Stimulated activated CD8-positive, alpha-beta memory T cell treated with anti-CD3 and anti-CD28 coated beads, Interleukin-12 subunit alpha, Interleukin-12 subunit beta, amount 100 ng/mL, for 4 hours (primary cell): ENCODE results near the gene DHX40.
"Not testable (repeated sequence)": the region's sequence is repeated elsewhere in the genome, so short reads cannot be mapped to it uniquely, and the experiment has no call there.

Experiments used
- DNase-seq: peaks from one replicate; pipeline ENCODE4 v3.0.0-alpha.2; 2020; ENCODE audit warnings: low read depth

The DHX40 gene

DNA sequence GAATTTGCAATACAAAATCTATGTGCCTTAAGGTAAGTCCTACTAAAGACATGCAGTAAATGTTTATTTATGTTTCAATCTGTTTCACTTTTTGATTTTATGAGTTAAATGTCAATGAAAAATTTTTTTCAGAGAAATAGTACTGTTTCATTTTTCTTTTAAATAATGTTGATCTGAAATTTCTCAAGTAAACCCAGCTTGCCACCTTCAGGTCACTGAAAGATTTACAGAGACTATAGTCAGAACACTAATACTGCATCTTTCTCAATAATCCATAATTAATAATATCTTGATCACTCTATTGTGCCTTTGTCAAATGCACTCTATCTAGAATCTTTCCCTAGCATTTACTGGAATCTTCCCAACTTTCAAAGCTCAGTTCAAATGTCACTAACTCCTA is 6.5 kb upstream of the DHX40 start:
- DNase-seq, result no peak

DNA sequence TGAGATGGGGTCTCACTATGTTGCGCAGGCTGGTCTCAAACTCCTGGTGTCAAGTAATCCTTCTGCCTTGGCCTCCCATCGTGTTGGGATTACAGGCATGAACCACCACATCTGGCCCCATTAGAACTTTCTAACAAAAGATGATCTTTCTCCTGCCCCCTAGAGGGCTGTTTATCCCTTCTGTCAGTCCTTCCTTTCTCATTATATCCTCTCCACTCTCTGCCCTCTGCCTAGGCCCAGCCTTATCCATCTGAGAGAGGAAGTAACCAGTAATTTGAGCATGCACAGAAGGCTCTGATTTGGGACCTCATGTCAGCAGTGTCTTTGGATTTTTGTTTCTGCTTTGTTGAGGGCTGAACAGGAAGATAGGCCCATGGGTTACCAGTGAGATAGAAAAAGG is 4.4 kb upstream of the DHX40 start:
- DNase-seq, result no peak

DNA sequence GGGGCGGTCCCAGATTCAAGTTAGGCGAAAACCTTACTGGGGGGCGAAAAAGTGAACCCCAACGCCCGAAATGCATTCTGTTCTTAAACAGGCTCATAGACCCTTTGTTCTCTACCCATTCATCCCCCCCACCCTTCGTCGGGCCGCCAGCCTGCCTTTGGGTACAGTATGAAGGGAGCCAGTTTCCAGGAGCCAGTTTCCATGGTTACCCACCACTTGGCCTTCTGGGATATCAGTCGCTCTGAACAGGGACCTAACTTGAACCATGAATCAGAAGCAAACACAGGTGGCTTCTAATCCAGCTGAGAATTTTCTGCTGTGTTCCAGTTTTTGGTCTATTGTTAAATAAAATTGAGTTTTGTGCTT is 532 bp downstream of the DHX40 start:
- peak; percentile 6 for DNase-seq

DNA sequence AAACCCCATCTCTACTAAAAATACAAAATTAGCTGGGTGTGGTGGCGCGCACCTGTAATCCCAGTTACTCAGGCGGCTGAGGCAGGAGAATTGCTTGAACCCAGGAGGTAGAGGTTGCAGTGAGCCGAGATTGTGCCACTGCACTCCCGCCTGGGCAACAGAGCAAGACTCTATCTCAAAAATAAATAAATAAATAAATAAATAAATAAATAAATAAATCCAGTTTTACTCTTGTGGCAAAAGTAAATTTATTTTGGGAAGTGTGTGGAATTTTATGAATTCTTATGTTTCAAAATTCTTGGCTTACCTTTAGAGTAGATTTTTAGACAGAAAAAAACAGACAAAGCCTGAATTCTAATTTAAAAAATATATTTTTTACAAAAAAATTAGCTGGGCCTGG is 3.7 kb downstream of the DHX40 start:
- DNase-seq, result not testable (repeated sequence)

DNA sequence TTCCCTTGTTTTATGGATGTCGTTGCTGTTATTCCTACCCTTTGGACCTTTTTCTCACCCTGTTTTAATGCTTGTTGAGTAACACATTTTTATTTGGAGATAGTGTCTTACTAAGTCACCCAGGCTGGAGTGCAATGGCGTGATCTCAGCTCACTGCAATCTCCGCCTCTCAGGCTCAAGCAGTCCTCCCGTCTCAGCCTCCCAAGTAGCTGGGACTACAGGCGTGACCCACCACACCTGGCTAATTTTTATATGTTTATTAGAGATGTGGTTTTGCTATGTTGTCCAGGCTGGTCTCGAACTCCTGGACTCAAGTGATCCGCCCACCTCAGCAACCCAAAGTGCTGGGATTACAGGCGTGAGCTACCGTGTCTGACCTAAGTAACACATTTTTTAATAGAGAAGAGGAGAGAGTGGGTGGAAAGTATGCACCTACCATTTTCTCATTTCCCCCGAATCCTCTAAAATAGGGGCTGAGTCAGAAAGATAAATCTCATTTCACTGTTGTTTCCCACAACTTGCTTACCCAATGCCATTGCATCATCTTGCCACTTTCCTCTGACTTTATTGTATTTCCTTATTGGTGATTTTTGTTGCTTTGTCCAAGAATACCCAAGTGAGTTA is 7.0 kb downstream of the DHX40 start:
- no peak for DNase-seq

DNA sequence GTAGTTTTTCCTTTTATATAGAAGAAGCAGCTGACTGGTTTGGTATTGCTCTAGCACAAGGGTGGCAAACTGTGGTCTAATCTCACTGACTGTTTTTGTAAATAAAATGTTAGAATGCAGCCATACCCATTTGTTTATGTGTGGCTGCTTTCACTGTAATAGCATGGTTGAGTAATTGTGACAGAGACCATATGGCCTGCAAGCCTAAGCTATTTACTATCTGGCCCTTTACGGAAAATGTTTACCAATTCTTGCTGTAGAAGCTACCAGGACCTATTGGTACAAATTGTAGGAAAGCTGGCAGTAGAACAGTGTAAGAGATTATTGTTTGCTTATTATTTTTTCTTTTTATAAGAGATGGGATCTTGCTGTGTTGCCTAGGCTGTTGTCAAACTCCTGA is 18.8 kb downstream of the DHX40 start:
- not testable (repeated sequence) for DNase-seq

DNA sequence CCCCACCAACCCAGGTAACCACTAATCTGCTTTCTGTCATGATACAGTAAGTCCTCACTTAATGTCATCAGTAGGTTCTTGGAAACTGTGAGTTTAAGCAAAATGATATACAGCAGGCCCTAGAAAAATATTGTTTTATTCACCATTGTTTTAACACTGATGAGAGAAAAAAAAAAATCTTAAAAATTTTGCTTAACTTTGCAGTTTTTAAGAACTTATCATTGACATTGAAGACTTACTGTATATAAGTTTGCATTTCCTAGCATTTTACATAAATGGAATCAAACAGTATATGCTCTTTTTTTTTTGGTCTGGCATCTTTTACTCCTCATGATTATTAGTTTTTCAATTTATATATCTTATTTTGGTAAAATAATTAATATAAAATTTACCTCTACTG is 34.8 kb downstream of the DHX40 start:
- no peak for DNase-seq

DNA sequence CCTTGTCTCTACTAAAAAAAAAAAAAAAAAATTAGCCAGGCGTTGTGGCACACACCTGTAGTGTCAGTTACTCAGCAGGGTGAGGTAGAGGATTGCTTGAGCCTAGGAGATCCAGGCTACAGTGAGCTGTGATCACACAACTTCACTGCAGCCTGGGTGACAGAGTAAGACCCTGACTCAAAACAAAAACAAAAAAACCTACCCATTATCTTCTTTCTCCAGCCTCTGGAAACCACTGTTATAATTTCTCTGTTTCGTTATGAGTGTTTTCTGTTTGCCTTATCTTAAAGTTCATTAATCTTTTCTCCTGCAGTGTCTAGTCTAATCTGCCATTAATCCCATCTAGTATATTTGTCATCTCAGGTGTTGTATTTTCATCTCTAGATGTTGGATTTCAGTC is 35.7 kb downstream of the DHX40 start:
- no peak for DNase-seq

DNA sequence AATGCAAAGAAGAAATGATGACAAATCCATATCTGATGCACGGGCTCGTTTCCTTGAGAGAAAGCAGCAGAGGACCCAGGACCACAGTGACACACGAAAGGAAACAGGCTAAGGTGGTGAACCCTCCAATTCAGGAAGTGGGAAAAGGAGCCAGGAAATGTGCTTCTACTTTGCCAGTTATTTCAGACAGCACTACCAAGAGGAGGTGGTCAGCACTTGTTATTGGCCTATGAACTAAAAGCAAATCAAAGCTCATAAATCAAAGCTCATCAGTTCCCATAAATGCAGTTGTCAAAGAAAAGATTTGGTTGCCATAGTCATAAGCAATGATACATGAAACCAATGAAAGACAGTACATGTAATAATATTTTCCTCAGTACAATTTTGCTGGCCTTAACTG is 41.7 kb downstream of the DHX40 start:
- DNase-seq, result no peak

DNA sequence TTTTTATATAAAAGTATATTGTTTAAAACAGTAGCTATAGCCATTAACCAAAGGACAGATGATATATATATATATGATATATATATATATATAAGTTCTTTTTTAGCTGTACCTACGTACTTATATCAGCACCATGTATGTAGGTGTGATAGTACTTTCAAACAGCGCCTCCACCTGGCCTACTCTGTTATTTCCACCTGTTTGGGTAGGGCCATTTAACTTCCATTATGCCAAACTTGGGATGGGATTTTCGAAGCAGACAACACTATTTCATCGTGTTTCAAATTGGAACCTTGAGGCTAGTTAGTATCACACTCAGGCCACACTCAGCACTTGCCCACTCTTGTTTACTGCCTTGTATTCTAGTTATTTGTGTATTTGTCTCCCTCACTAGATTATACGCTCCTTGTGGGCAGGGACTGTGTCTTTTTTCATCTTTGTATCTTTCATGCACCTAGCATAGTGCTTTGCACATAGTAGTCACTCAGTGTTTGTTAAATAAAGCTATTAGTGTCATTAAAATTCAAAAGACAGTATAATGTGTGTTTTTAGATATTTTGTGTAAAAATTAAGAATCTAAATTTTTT is 42.5 kb downstream of the DHX40 start:
- DNase-seq, result no peak

DNA sequence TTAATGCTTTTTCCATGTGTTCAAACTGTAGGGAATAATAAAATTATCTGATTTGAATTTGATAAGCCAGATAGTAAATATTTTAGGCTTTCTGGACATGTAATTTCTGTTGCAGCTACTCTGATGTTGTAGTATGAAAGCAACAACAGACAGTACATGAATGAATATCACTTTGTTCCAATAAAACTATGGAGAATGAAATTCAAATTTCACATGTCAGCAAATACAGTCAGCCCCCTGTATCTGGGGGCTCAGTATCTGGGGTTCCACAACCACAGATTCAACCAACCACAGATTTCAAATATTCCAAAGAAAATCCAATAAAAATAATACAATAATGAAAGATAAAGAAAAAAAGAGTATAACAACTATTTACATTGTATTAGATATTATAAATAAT is 46.1 kb downstream of the DHX40 start:
- DNase-seq, result no peak

DNA sequence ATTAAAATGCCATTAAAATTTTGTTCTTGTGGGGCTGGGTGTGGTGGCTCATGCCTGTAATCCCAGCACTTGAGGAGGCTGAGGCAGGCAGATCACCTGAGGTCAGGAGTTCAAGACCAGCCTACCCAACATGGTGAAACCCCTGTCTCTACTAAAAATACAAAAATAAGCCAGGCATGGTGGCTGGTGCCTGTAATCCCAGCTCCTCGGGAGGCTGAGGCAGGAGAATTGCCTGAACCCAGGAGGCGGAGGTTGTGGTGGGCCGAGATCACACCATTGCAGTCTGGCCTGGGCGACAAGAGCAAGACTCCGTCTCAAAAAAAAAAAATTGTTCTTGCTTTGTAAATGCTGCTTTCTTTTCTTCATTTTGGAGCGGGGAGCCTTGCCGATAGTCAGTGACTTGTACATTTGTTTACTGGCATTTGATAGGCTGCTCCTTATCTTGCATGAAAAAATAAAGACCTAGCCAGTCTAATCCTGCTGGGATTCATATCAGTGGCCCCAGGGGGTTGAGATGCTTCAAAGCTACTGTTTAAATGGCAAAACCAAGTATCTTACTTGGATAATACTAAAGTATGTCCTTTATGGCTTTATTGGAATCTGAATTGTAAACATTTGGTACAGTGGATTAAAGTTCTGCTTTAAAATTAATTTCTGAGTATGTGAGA is 51.0 kb downstream of the DHX40 start:
- no peak for DNase-seq

DNA sequence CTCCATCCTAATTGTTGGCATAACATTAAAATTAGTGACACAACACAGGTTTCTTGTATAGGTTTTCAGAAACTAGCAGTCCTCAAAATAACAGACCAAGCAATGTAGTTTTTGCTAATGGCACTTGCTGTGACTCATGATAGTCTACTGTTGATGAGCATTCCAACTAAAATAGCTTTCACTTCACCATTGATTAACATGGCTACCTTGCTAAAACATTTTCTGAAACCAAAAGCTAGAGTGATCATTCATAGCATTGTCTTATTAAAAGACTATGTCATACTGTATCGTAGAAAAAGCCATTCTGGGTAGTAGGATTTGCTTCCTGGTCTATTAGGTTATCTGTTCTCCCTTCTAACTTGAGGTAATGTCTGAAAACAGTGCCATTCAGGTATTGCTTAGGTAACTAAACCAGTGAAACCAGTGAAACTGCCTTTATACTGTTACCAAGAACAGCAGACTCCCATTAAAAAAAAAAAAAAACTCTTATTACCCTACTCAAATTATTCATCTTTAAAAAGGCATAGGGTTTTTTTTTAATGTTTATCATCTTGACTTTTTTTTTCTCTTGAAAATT is 51.8 kb downstream of the DHX40 start:
- no peak for DNase-seq

DNA sequence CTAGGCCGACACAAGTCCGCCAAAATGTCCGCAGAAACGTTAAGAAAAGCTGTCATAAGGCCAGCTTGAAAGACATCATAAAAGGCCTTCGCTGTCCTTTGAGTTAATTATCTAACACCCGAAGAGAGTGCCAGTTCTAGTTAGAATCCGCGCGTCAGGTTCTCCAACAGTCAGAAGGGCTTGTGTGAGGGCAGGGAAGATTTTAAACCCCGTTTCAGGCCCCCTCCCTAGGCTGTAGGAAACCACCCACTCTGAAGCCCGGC is 53.6 kb downstream of the DHX40 start:
- DNase-seq, result no peak

DNA sequence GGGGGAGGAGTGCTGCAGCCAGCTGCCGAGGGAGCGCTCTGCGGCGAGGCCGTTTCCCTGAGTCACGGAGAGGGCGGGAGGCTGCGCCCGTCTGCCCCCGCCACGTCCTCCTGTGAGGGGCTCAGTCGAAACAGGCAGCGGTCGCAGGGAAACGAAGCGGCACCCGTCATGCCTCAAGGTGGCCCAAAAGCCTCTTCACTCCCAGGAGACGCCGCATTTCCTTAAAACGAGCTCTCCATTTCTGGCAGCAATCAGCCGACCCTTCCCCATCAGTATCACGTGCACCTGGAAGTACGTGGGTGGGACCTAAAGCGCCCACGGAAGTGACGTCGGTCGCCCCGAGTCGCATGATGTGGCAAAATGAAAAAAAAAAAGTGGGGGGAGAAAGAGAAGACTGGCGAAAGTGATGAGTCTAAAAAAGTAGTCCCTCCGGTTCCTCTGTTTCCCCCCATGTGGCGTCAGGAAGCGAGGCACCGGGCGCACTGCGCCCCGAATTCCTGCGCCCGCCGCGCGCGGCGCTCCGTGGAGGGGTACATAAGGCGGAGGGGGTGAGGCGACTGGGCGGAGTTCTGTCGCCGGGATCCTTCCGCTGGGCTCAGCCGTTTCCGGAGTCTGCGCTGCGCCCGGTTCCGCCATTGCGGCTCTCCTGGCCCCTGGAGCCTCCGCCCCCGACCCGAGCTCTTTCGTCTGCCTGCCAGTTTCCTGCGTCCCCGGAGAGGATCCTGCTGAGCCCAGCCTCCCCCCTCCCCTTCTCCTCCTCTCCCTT is 54.1 kb downstream of the DHX40 start, which contains the start of gene CLTC:
Gene CLTC, plus strand, starts transcription at position 598 of the 766 bp plus-strand sequence. CDS start 237 bp downstream, outside the sequence.
- peak; percentile 89 for DNase-seq

DNA sequence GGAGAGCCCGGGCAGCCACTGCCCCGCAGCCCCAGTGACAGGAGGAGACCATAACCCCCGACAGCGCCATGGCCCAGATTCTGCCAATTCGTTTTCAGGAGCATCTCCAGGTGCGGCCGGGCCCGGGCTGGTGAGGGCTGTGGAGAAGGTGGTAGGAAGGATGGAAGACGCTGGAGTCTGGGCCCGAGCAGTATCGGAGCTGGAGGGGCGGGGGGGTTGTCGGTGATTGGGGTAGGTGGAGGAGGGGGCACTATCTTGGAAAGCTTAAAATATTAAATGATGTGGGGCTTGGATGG is 54.6 kb downstream of the DHX40 start:
- DNase-seq, result no peak

DNA sequence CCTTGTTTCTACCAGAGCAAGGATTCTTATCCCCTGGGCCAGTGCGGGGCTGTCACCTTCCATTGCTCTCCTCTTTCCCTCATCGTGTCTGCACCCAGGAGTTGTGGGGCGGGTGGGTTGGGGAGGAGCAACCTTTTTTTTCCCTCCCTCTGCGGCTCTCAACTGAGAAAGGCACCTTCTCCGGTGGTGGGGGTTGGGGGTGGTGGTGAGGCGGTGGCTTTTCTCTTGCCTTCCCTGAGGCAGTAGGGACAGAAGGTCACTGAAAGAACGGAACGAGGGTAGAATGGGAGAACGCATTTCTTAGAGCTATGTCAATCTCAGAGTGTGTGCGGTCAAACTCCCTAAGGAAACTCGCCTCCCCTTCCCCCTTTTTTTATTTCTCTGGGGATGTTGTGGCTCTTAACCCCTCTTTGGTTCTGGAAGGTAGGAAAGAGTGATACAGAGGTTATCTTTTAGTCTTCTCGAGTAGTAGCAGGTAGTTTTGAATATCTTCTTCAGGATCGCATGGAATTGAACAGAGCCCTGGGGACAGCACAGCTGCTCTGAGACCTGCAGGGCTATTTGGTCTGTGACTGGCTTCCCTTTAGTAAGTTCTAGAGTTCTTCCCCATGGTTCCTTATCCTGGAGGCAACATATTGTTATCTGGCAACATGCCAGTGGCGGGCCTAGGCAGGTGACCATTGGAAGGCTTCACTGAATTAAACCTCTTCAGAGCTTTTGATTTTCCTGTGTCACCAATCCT is 55.3 kb downstream of the DHX40 start:
- DNase-seq, result peak; percentile 30

DNA sequence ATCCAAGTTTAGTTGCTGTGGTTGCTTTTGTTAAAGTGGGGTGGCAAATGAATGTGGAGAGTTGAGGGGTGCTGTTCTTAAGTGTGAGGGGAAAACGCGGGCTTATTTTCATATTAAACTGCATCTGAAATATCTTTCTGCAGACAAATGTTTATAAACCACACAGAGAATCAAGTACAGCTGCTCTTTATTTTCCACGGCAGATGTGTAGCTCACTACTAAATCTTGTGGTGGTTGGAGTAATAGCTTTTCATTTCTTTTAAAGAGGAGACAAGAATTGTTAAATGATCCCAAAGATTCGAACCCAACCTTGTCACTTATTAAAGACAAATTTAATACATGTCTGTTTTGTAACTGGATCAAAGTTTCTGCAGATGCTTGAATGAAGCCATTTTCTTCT is 56.4 kb downstream of the DHX40 start:
- DNase-seq, result no peak

DNA sequence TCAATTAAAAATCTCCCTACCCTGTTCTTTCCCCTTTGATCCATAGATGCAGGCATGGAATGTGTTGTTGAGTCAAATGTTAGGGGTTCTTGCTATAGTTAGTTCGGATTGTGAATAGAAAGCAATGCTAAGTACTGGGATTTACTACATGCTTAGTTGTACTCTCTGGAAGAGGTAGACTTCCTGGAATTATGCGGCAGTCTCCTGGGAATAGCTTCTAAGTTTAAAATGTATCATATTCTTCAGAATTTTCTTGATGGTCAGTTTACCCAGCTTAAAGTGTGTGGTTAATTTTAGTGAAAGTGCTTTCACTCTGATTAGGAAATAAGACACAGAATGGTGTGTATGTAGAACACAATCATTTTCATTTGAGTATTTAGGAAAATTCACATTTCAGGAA is 57.7 kb downstream of the DHX40 start:
- DNase-seq, result no peak

DNA sequence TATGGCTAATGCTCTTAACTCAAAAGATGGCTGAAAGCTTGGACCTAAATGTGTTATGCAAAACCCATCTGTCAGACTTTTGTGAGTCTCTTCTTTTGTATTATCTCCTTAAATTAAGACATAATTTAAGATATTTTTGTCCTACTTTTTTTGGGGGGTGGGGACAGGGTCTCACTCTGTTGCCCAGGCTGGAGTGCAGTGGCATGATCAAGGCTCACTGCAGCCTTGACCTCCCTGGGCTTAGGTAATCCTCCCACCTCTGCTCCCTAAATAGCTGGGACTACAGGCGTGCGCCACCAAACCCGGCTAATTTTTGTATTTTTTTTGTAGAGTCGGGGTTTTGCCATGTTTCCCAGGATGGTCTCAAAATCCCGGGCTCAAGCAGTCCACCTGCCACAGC is 61.3 kb downstream of the DHX40 start:
- DNase-seq, result no peak

DNA sequence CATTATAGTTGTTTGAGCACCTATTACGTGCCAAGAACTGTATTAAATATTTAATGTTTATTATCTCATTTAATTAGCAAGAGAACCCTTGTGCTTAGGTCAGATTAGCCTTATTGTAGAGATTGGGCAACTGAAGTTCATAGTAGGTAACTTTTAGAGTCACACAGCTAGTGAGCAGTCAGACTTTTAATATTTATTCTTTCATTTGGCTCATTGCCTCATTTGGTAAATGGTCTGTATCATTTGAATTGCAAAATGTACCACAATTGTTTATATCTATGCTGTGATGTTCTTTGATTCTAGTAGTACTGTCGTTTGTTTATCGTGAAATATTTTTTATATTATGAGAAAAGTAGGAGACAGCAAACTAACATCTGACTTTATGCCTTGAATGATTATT is 61.9 kb downstream of the DHX40 start:
- no peak for DNase-seq

DNA sequence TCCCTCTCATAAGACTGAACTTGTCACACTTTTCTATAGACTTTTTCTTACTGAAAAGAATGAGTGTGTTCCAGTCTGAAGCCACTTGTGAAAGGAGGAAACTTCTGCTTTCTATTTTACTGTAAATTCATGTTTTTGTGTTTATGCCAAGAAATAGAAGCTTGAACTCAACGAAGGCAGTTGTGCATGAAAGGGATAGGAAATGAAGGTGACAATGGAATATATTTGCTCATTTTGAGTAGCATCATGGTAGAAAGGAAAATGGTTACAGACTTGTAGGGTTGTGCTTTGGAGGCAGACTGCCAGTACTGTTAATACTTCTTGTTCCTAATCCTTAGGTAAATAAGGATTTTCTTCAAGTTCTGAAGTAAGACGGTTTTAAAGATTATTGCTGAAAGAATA is 62.4 kb downstream of the DHX40 start:
- no peak for DNase-seq
